Spleen (tissue), 11 donors: Measurements from ENCODE around the gene PCED1A. TPM values are rescaled to one million over a fixed set of nuclear protein-coding genes. Genes with fewer than 3 reads are reported as not detected.

Experiments
- DNase-seq: peaks from one replicate; pipeline ENCODE4 v3.0.0-alpha.2; 2020
- H3K27ac ChIP-seq, 8 donors: fragments of 200-600 bp; sonication (generic) in 7 of 8; 1 replicate in 4 of 8; 2 replicates in 4 of 8; pipeline versions ENCODE4 v1.5.0 to v1.8.0; 2016 to 2021; ENCODE audit warnings: inconsistent platforms in 4 of 8, mild to moderate bottlenecking in 4 of 8, moderate library complexity in 1 of 8
- H3K27me3 ChIP-seq, 7 donors: fragments of 200-600 bp; sonication (generic) in 6 of 7; replicated peaks in 1 of 7; 1 replicate in 4 of 7; 2 replicates in 3 of 7; pipeline versions ENCODE4 v1.5.0 to v1.8.0; 2016 to 2021; ENCODE audit warnings: inconsistent platforms in 3 of 7, mild to moderate bottlenecking in 1 of 7
- H3K36me3 ChIP-seq, 6 donors: fragments of 200-600 bp; sonication (generic) in 5 of 6; 1 replicate in 4 of 6; 2 replicates in 2 of 6; pipeline versions ENCODE4 v1.5.0 to v1.8.0; 2016 to 2021; ENCODE audit warnings: inconsistent platforms in 2 of 6
- H3K4me1 ChIP-seq, 6 donors: fragments of 200-600 bp; sonication (generic) in 5 of 6; 1 replicate in 3 of 6; 2 replicates in 3 of 6; pipeline versions ENCODE4 v1.5.0 to v1.8.0; 2016 to 2021; ENCODE audit warnings: inconsistent platforms in 3 of 6
- H3K4me3 ChIP-seq, 8 donors: fragments of 200-600 bp; sonication (generic) in 7 of 8; 1 replicate in 4 of 8; 2 replicates in 4 of 8; pipeline versions ENCODE4 v1.5.0 to v1.8.0; 2016 to 2021; ENCODE audit warnings: inconsistent platforms in 4 of 8, mild to moderate bottlenecking in 4 of 8, moderate library complexity in 2 of 8
- H3K9me3 ChIP-seq, 8 donors: fragments of 200-600 bp; sonication (generic) in 7 of 8; 1 replicate in 4 of 8; 2 replicates in 4 of 8; pipeline versions ENCODE4 v1.5.0 to v1.8.0; 2016 to 2021; ENCODE audit warnings: inconsistent platforms in 4 of 8
- CTCF ChIP-seq, 11 experiments: fragments of 200-600 bp in 7 of 11; fragments of 450-650 bp in 4 of 11; sonication (generic) in 4 of 11; IDR thresholded peaks in 8 of 11; conservative IDR thresholded peaks in 3 of 11; 1 replicate in 7 of 11; 2 replicates in 4 of 11; pipeline versions ENCODE4 v1.4.0 to v1.8.0; 2016 to 2021; ENCODE audit warnings: antibody characterized with exemption in 11 of 11, inconsistent platforms in 4 of 11, mild to moderate bottlenecking in 1 of 11
- POLR2A ChIP-seq, 3 donors: fragments of 450-650 bp; IDR thresholded peaks; one replicate each; pipeline ENCODE4 v1.5.1; 2017; ENCODE audit warnings: antibody characterized with exemption in 3 of 3, mild to moderate bottlenecking in 1 of 3
- POLR2AphosphoS5 ChIP-seq, 3 donors: sonication (generic); formaldehyde crosslinking; IDR thresholded peaks; one replicate each; pipeline ENCODE4 v1.5.1; 2017; ENCODE audit warnings: antibody characterized with exemption in 3 of 3
- WGBS, 5 donors: extraction: QIAGEN DNeasy Blood & Tissue Kit in 3 of 5; methylation state at CpG; one replicate each; pipeline versions ENCODE4 v1.1.5 to v1.1.7; 2013 to 2018; 5-methylcytosine and 5-hydroxymethylcytosine counted together
- intact Hi-C: fragments of 100-400 bp; cut with DNase I; formaldehyde crosslinking; loops from one replicate; pipeline ENCODE4 v1.15.0; 2023; ENCODE audit warnings: low total_unique reads
- polyA plus RNA-seq, 3 donors: library from polyadenylated mRNA; stranded (reverse); fragments of 200-250 nt; gene quantifications; one replicate each; pipeline ENCODE4 v1.2.1, GENCODE V29; 2013
- total RNA-seq, 7 donors: library from RNA; depleted of rRNA in 3 of 7; stranded (reverse); fragments of >200 nt in 3 of 7; fragmentation: NEBNext Ultra II Directional in 4 of 7; extraction: Animal tissue kit (Norgen Biotek cat#: 25700) in 4 of 7; gene quantifications; one replicate each; pipeline versions ENCODE4 v1.1.0 to v1.2.1, GENCODE V29; 2016 to 2021
- donor health status: healthy with polysubstance abuse.
- donor health status: DM: no; HTN: no; CAD: no; lungs with moderate emphysema.
- donor health status: DM: no; HTN: no; CAD: no.
- donor health status: Bipolar disorder and iron deficiency.
- donor health status: healthy.
- donor health status: DM: no; HTN: no; CAD: no.
- donor health status: DM: yes; HTN: yes; CAD: no.

PCED1A gene
- total and polyA plus RNA-seq, 10 donors = 38.2 to 165 (median 56.9) TPM

- Histone ChIP-seq H3K36me3 (no peaks in the 10 kb centered on the region), H3K4me1 (peaks cover 0 to 28% (median 8%) of the 10 kb centered on the region in 6 donors), H3K9me3 (no peaks in the 10 kb centered on the region), H3K4me3 (no peak overlapping the region), H3K27me3 (peaks cover 0 to 36% (median 18%) of the 10 kb centered on the region in 7 donors), H3K27ac (peak overlapping the region in 4 of 8 donors; percentile 38 to 60 (median 48))
- no peak for TF ChIP-seq POLR2A (IDR thresholded peaks at IDR 0.05)
- no peak for TF ChIP-seq CTCF (IDR thresholded peaks at IDR 0.05 in 8 of 11, conservative IDR thresholded peaks at IDR 0.05 in 3 of 11)
- TF ChIP-seq POLR2AphosphoS5 (IDR thresholded peaks at IDR 0.05) = peak in 1 of 3 donors; percentile 26
- WGBS, 5 donors = 49 to 64% (median 51%) methylated on average over 32 of the region's 32 CpGs
- intact Hi-C loops = no loop called here
- DNase-seq = no peak
Observed at GRCh38 chr20:2820084-2820895, 20.2 kb downstream of the PCED1A start.

- H3K27ac ChIP-seq = no peak overlapping the region
- H3K9me3 ChIP-seq = peaks cover 0 to under 1% (median 0%) of the 10 kb centered on the region in 8 donors
- peaks cover 0 to 28% (median 8%) of the 10 kb centered on the region in 6 donors for H3K4me1 ChIP-seq
- no peaks in the 10 kb centered on the region for H3K36me3 ChIP-seq
- intact Hi-C loops = no loop called here
- TF ChIP-seq POLR2AphosphoS5 (IDR thresholded peaks at IDR 0.05) (no peak), CTCF (IDR thresholded peaks at IDR 0.05 in 8 of 11, conservative IDR thresholded peaks at IDR 0.05 in 3 of 11) (no peak), POLR2A (IDR thresholded peaks at IDR 0.05) (no peak)
- 73 to 89% (median 82%) methylated on average over 7 of the region's 7 CpGs for WGBS, 5 donors
- DNase-seq = no peak
- peaks cover 0 to 36% (median 18%) of the 10 kb centered on the region in 7 donors for H3K27me3 ChIP-seq
- H3K4me3 ChIP-seq = no peak overlapping the region
Observed at GRCh38 chr20:2817891-2818595, 22.4 kb downstream of the PCED1A start.

- H3K4me3 ChIP-seq = no peak overlapping the region
- intact Hi-C loops = no loop called here
- peaks cover 0 to 8% (median 3%) of the 10 kb centered on the region in 8 donors for H3K9me3 ChIP-seq
- 81 to 89% (median 85%) methylated on average over 2 of the region's 2 CpGs for WGBS, 5 donors
- H3K4me1 ChIP-seq = peaks cover 0 to 28% (median 8%) of the 10 kb centered on the region in 6 donors
- no peak overlapping the region for H3K27ac ChIP-seq
- peaks cover 0 to 41% (median 18%) of the 10 kb centered on the region in 7 donors for H3K27me3 ChIP-seq
- DNase-seq = no peak
- TF ChIP-seq POLR2AphosphoS5 (IDR thresholded peaks at IDR 0.05) (no peak), POLR2A (IDR thresholded peaks at IDR 0.05) (no peak), CTCF (IDR thresholded peaks at IDR 0.05 in 8 of 11, conservative IDR thresholded peaks at IDR 0.05 in 3 of 11) (no peak)
- no peaks in the 10 kb centered on the region for H3K36me3 ChIP-seq
Observed at GRCh38 chr20:2817341-2817726, 23.1 kb downstream of the PCED1A start.
